Karpas-422 (cell line): ENCODE results near the gene PCCB. TPM values are rescaled to one million over a fixed set of nuclear protein-coding genes. Genes with fewer than 3 reads are reported as not detected.
"Not testable (repeated sequence)": the region's sequence is repeated elsewhere in the genome, so short reads cannot be mapped to it uniquely, and the experiment has no call there.

ENCODE experiments used
- DNase-seq: peaks from one replicate; pipeline ENCODE4 v3.0.0-alpha.2; 2015
- H2AFZ ChIP-seq: fragments of 200-600 bp; sonication (generic); 2 replicates; pipeline ENCODE4 v1.6.1; 2014; ENCODE audit warnings: antibody characterized with exemption, low read length, mixed read lengths
- H3K27ac ChIP-seq: fragments of 200-600 bp; sonication (generic); 2 replicates; pipeline ENCODE4 v1.5.1; 2014; ENCODE audit warnings: mild to moderate bottlenecking, low read length, moderate library complexity
- H3K27me3 ChIP-seq: fragments of 200-600 bp; sonication (generic); 2 replicates; pipeline ENCODE4 v1.6.1; 2014; ENCODE audit warnings: low read length, mixed read lengths
- H3K36me3 ChIP-seq: fragments of 200-600 bp; sonication (generic); 2 replicates; pipeline ENCODE4 v1.6.1; 2014; ENCODE audit warnings: low read length, mixed read lengths; ENCODE audit not compliant: insufficient read depth
- H3K4me1 ChIP-seq: fragments of 200-600 bp; sonication (generic); 2 replicates; pipeline ENCODE4 v1.6.1; 2014; ENCODE audit warnings: mild to moderate bottlenecking, low read length, mixed read lengths
- H3K4me2 ChIP-seq: fragments of 200-600 bp; sonication (generic); 2 replicates; pipeline ENCODE4 v1.6.1; 2014; ENCODE audit warnings: low read length, low read depth, mild to moderate bottlenecking; ENCODE audit not compliant: poor library complexity, severe bottlenecking
- H3K4me3 ChIP-seq: fragments of 200-600 bp; sonication (generic); 2 replicates; pipeline ENCODE4 v1.5.1; 2014; ENCODE audit warnings: mild to moderate bottlenecking, antibody characterized with exemption, low read length, mixed read lengths
- H3K79me2 ChIP-seq: fragments of 200-600 bp; sonication (generic); 2 replicates; pipeline ENCODE4 v1.6.1; 2014; ENCODE audit warnings: mild to moderate bottlenecking, low read length, mixed read lengths
- H3K9ac ChIP-seq: fragments of 200-600 bp; sonication (generic); 2 replicates; pipeline ENCODE4 v1.6.0; 2014; ENCODE audit warnings: low read length
- H3K9me2 ChIP-seq: fragments of 200-600 bp; sonication (generic), shearing (Covaris generic); replicated peaks from 2 replicates; pipeline ENCODE4 v1.6.0; 2014; ENCODE audit warnings: mild to moderate bottlenecking, low read length, moderate library complexity; ENCODE audit not compliant: insufficient read depth
- H3K9me3 ChIP-seq: fragments of 300-700, 200-600 bp; sonication (generic); 2 replicates; pipeline ENCODE4 v1.6.1; 2014; ENCODE audit warnings: low read length, mixed read lengths
- H4K20me1 ChIP-seq: fragments of 200-600 bp; sonication (generic); 2 replicates; pipeline ENCODE4 v1.6.1; 2014; ENCODE audit warnings: mild to moderate bottlenecking, antibody characterized with exemption, low read length, low read depth; ENCODE audit not compliant: insufficient read depth
- total RNA-seq: library from RNA; depleted of rRNA; stranded (reverse); fragments of >200 nt; shearing (Covaris generic); gene quantifications from 2 replicates; pipeline ENCODE4 v1.2.3, GENCODE V29; 2014; ENCODE audit warnings: low replicate concordance

Gene PCCB
- total RNA-seq, 1 experiment from 2014 or later, result 59.2 TPM

DNA sequence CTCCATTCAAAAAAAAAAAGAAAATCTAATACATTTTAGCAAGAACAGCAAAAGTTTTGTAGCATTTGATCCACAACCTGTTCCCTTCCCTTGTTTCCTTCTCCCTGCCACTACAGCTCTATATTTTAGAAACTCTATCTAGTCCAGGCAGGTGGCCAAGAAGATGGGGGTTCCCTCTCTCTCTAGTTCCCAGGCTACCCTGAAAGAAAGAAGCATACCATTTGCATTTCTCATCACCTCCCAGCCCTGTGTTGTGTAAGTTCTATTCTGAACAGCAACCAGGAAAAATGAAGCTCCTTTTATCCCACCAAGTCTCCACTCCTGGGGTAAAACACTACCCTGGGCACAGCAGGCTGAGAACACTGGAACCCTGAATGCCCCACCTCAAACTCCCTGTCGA lies 100.0 kb downstream of the PCCB start:
- Histone ChIP-seq H4K20me1 (no peaks in the 10 kb centered on the region), H3K9me3 (no peaks in the 10 kb centered on the region), H2AFZ (no peak overlapping the region), H3K4me3 (no peak overlapping the region), H3K36me3 (no peaks in the 10 kb centered on the region), H3K79me2 (no peaks in the 10 kb centered on the region), H3K27me3 (no peaks in the 10 kb centered on the region), H3K9ac (no peak overlapping the region), H3K9me2 (no peaks in the 10 kb centered on the region), H3K4me2 (no peak overlapping the region), H3K27ac (no peak overlapping the region), H3K4me1 (peaks cover 6% of the 10 kb centered on the region)
- DNase-seq, result no peak

DNA sequence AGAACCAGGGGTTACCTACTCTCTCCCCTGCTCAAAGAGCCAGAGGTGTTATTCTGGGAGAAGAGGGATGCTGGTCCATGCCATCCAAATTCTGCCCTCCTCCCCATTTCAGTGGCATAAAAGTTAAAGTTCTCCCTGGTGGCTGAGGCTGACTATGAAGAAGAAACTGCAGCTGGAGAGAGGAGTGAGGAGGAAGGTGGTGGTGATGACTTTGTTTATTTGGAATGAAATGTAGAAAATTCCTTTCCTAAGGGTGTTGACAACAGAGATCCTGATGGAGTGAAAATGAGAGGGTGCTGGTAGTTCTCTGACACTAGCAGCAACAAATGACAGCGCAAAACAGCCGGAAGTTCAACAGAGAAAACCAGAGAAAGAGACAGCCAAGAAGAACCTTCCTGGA lies 100.4 kb downstream of the PCCB start:
- no peak for DNase-seq
- Histone ChIP-seq H3K9me3 (no peaks in the 10 kb centered on the region), H4K20me1 (no peaks in the 10 kb centered on the region), H3K4me1 (peaks cover 6% of the 10 kb centered on the region), H3K27me3 (no peaks in the 10 kb centered on the region), H2AFZ (no peak overlapping the region), H3K4me3 (no peak overlapping the region), H3K36me3 (no peaks in the 10 kb centered on the region), H3K79me2 (no peaks in the 10 kb centered on the region), H3K9ac (no peak overlapping the region), H3K27ac (no peak overlapping the region), H3K4me2 (no peak overlapping the region), H3K9me2 (no peaks in the 10 kb centered on the region)

DNA sequence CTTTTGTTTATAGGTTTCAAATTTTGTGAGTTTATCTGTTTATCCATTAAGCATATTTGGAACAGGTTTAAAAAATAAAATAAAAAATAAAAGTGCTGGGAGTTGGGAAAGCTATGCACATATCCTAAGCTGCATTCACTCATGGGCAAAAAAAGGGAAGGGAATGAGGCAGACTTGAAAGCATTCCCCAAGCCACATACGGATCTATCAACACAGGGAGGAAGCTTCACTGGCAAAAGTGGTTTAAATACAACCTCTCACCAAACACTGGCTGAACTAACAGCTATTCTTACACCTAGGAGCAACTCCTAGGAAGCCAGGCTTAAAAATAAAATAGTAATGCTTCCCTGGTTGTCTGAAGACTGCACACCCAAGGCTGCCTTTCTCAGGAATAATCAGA lies 101.2 kb downstream of the PCCB start:
- no peaks in the 10 kb centered on the region for H3K9me3 ChIP-seq
- no peak overlapping the region for H3K4me2 ChIP-seq
- no peak overlapping the region for H3K27ac ChIP-seq
- no peaks in the 10 kb centered on the region for H4K20me1 ChIP-seq
- H3K9ac ChIP-seq, result no peak overlapping the region
- H3K79me2 ChIP-seq, result no peaks in the 10 kb centered on the region
- no peaks in the 10 kb centered on the region for H3K9me2 ChIP-seq
- no peaks in the 10 kb centered on the region for H3K27me3 ChIP-seq
- no peak overlapping the region for H3K4me3 ChIP-seq
- DNase-seq, result no peak
- H2AFZ ChIP-seq, result no peak overlapping the region
- no peaks in the 10 kb centered on the region for H3K36me3 ChIP-seq
- H3K4me1 ChIP-seq, result no peaks in the 10 kb centered on the region

DNA sequence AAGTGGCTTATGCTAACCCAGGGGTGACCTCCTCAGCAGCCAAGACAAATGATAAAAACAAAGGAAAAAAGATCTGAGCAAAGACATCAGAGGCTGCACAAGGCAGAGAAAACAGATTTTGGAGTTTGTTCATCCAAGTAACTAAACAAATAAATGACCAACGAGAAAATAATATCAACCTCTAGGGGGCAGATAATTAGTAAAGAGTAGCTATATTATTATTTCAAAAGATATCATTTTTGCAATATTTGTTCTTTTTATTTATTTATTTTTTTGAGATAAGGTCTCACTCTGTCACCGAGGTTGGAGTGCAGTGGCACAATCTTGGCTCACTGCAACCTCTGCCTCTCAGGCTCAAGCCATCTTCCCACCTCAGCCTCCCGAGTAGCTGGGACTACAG lies 101.8 kb downstream of the PCCB start:
- no peaks in the 10 kb centered on the region for H3K79me2 ChIP-seq
- no peaks in the 10 kb centered on the region for H3K36me3 ChIP-seq
- no peaks in the 10 kb centered on the region for H3K27me3 ChIP-seq
- no peak for DNase-seq
- no peak overlapping the region for H3K4me3 ChIP-seq
- no peak overlapping the region for H3K9ac ChIP-seq
- H3K4me2 ChIP-seq, result no peak overlapping the region
- H3K9me2 ChIP-seq, result no peaks in the 10 kb centered on the region
- H2AFZ ChIP-seq, result no peak overlapping the region
- no peaks in the 10 kb centered on the region for H3K9me3 ChIP-seq
- no peaks in the 10 kb centered on the region for H4K20me1 ChIP-seq
- H3K27ac ChIP-seq, result no peak overlapping the region
- H3K4me1 ChIP-seq, result no peaks in the 10 kb centered on the region

DNA sequence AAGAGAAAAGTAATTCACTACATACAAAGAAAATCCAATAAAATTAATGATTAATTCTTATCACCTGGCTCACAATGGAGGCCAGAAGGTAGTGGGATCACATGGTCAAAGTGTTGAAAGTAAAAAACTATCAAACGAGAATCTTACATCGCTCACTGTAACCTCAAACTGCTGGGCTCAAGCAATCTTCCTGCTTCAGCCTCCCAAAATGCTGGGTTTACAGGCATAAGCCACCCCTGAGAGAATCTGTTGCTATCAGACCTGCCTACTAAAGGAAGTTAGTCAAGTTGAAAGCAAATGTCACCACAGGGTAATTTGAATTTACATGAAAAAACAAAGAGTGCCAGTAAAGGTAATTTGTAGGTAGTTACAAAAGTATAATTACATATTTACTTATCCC lies 103.3 kb downstream of the PCCB start:
- Histone ChIP-seq H3K36me3 (no peaks in the 10 kb centered on the region), H3K4me1 (no peaks in the 10 kb centered on the region), H3K79me2 (no peaks in the 10 kb centered on the region), H3K9me2 (no peaks in the 10 kb centered on the region), H3K9ac (no peak overlapping the region), H3K4me3 (no peak overlapping the region), H3K27ac (no peak overlapping the region), H2AFZ (no peak overlapping the region), H3K9me3 (no peaks in the 10 kb centered on the region), H4K20me1 (no peaks in the 10 kb centered on the region), H3K4me2 (no peak overlapping the region), H3K27me3 (no peaks in the 10 kb centered on the region)
- no peak for DNase-seq

DNA sequence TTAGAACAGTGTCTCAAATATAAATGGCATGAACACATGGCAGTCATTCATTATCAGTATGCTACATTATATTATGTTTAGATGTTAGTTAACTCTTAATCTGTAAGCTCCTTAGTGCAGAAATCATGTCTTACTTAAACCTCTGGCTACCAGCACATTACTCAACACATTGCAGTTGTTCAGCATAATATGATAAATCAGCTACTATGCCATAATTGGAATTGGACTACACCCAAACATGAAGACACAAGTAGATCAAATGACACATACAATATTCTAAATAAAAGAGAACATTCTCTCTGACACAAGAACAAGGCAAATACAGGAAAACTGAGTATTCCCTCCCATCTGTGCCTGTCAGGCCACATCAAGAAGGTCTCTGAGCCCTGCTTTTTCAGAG lies 116.1 kb downstream of the PCCB start:
- Histone ChIP-seq H3K27ac (peak overlapping the region; percentile 25), H2AFZ (peak overlapping the region; percentile 31; the same call in 1 of the 2 replicates), H3K27me3 (no peaks in the 10 kb centered on the region), H3K4me2 (peak overlapping the region; percentile 34), H3K4me1 (peaks cover 28% of the 10 kb centered on the region), H4K20me1 (no peaks in the 10 kb centered on the region), H3K4me3 (no peak overlapping the region), H3K9ac (no peak overlapping the region), H3K36me3 (no peaks in the 10 kb centered on the region), H3K79me2 (no peaks in the 10 kb centered on the region), H3K9me2 (no peaks in the 10 kb centered on the region), H3K9me3 (no peaks in the 10 kb centered on the region)
- DNase-seq, result no peak

DNA sequence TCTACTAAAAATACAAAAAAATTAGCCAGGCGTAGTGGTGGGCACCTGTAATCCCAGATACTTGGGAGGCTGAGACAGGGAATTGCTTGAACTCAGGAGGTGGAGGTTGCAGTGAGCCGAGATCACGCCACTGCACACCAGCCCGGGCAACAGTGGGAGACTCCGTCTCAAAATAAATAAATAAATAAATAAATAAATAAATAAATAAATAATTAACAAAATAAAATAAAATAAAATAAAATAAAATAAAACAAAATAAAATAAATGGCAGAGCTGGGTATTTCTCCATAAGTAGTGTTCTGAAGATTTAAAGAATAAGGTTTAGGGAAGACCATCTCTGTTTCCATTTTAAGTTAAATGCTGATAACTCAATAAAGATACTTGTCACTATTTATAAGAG lies 125.7 kb downstream of the PCCB start:
- not testable (repeated sequence) for H3K9ac ChIP-seq, H3K9me2 ChIP-seq, H4K20me1 ChIP-seq, H3K4me3 ChIP-seq, H3K27me3 ChIP-seq, H3K4me2 ChIP-seq, H2AFZ ChIP-seq, DNase-seq, H3K9me3 ChIP-seq, H3K36me3 ChIP-seq, H3K27ac ChIP-seq, H3K79me2 ChIP-seq
- peaks cover 11% of the 10 kb centered on the region for H3K4me1 ChIP-seq

DNA sequence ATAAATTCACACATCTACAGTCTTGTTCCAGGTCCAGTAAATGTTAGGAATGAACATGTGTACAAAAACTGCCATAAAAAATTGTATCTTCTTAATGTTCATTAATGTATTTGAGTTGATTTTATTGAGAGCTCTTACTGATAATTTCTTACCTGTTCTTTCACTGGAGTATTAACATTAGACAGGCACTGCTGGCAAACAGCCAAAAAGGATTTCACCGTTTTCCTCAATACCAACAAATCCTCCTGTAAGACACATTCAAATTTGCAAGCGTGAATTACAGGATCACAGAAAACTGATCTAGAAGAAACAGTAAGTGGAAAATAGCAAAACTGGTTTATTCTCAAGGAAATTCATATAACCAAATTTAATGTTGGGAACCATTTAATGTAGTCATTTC lies 127.4 kb downstream of the PCCB start:
- no peak overlapping the region for H3K4me2 ChIP-seq
- H2AFZ ChIP-seq, result no peak overlapping the region
- no peak overlapping the region for H3K4me3 ChIP-seq
- no peaks in the 10 kb centered on the region for H3K27me3 ChIP-seq
- H3K36me3 ChIP-seq, result no peaks in the 10 kb centered on the region
- no peak overlapping the region for H3K9ac ChIP-seq
- no peak for DNase-seq
- H3K79me2 ChIP-seq, result no peaks in the 10 kb centered on the region
- H3K27ac ChIP-seq, result no peak overlapping the region
- H3K4me1 ChIP-seq, result peaks cover 11% of the 10 kb centered on the region
- H3K9me3 ChIP-seq, result no peaks in the 10 kb centered on the region
- no peaks in the 10 kb centered on the region for H4K20me1 ChIP-seq
- no peaks in the 10 kb centered on the region for H3K9me2 ChIP-seq

DNA sequence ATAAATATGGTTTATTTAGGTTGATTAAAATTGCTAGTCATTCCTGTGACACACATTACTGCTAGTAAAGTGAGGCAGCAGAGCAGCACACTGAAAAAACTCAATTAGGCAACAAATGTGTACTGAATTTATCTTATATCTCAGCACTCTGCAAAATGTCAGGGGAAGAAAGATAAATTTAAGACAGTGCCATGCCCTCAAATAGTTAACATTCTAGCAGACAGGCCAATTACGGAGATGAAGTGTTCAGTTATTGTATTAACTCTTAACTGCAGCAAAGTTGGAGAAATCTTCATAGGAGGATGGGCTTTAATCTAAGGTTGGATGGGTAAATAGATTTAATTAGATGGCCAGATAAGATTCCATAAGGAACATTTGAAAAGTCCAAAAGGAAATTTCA lies 127.9 kb downstream of the PCCB start:
- no peak overlapping the region for H3K9ac ChIP-seq
- H3K4me2 ChIP-seq, result no peak overlapping the region
- no peaks in the 10 kb centered on the region for H3K27me3 ChIP-seq
- H3K9me3 ChIP-seq, result no peaks in the 10 kb centered on the region
- peaks cover 11% of the 10 kb centered on the region for H3K4me1 ChIP-seq
- H2AFZ ChIP-seq, result no peak overlapping the region
- no peaks in the 10 kb centered on the region for H3K36me3 ChIP-seq
- no peak overlapping the region for H3K4me3 ChIP-seq
- DNase-seq, result no peak
- H3K9me2 ChIP-seq, result no peaks in the 10 kb centered on the region
- H4K20me1 ChIP-seq, result no peaks in the 10 kb centered on the region
- H3K27ac ChIP-seq, result no peak overlapping the region
- H3K79me2 ChIP-seq, result no peaks in the 10 kb centered on the region
